GM12878 (cell line): ENCODE results near the gene ALOXE3. TPM values are rescaled to one million over a fixed set of nuclear protein-coding genes. Genes with fewer than 3 reads are reported as not detected.
A peak's percentile ranks its signal among the peaks of the same experiment; 100 is the strongest.

Experiments
- ATF7 ChIP-seq: fragments of 450-650 bp; IDR thresholded peaks from 2 replicates; pipeline ENCODE4 v1.6.1; 2016; ENCODE audit warnings: low read depth, mild to moderate bottlenecking
- CBX3 ChIP-seq: fragments of 200-600 bp; sonication (generic); IDR thresholded peaks from 2 replicates; pipeline ENCODE4 v1.6.1; 2016; ENCODE audit warnings: low read depth, borderline replicate concordance
- CHD2 ChIP-seq: IDR thresholded peaks from 2 replicates; pipeline ENCODE4 v1.6.1; 2011; ENCODE audit warnings: low read depth, low read length, improper control_type of control experiment, borderline replicate concordance
- FOXK2 ChIP-seq: fragments of 450-650 bp; IDR thresholded peaks from 2 replicates; pipeline ENCODE4 v1.6.1; 2017; ENCODE audit warnings: mild to moderate bottlenecking, moderate library complexity
- HCFC1 ChIP-seq: fragments of 150-350 bp; IDR thresholded peaks from 2 replicates; pipeline ENCODE4 v1.6.1; 2014; ENCODE audit warnings: low read length
- HDAC6 ChIP-seq: fragments of 200-600 bp; sonication (generic); IDR thresholded peaks from one replicate; pipeline ENCODE4 v1.8.0; 2017; ENCODE audit warnings: antibody characterized with exemption; ENCODE audit not compliant: unreplicated experiment
- IRF4 ChIP-seq: IDR thresholded peaks from 2 replicates; pipeline ENCODE4 v1.6.1; 2011; ENCODE audit warnings: low read depth, low read length
- JUND ChIP-seq: IDR thresholded peaks from 2 replicates; pipeline ENCODE4 v1.6.1; 2012; ENCODE audit warnings: low read depth, mild to moderate bottlenecking, low read length, improper control_type of control experiment, moderate library complexity
- KAT2A ChIP-seq: conservative IDR thresholded peaks from 2 replicates; pipeline ENCODE4 v1.6.1; 2011; ENCODE audit warnings: low read depth, low read length; ENCODE audit not compliant: control insufficient read depth
- NFYA ChIP-seq: IDR thresholded peaks from 2 replicates; pipeline ENCODE4 v1.6.1; 2011; ENCODE audit warnings: low read depth, mild to moderate bottlenecking, low read length, improper control_type of control experiment, borderline replicate concordance
- NFYB ChIP-seq: IDR thresholded peaks from 2 replicates; pipeline ENCODE4 v1.6.1; 2011; ENCODE audit warnings: low read depth, mild to moderate bottlenecking, low read length, improper control_type of control experiment, moderate library complexity; ENCODE audit not compliant: insufficient read depth
- NR2C1 ChIP-seq: fragments of 450-650 bp; IDR thresholded peaks from 2 replicates; pipeline ENCODE4 v1.6.1; 2017; ENCODE audit warnings: antibody characterized with exemption, mild to moderate bottlenecking, moderate library complexity
- NR2F1 ChIP-seq: fragments of 450-650 bp; conservative IDR thresholded peaks from 2 replicates; pipeline ENCODE4 v1.6.1; 2017; ENCODE audit warnings: mild to moderate bottlenecking
- POLR2A ChIP-seq: IDR thresholded peaks from 2 replicates; pipeline ENCODE4 v1.6.1; 2011; ENCODE audit warnings: low read depth, mild to moderate bottlenecking, low read length
- RAD51 ChIP-seq: fragments of 450-650 bp; IDR thresholded peaks from 2 replicates; pipeline ENCODE4 v1.6.1; 2016; ENCODE audit warnings: moderate library complexity, mild to moderate bottlenecking, inconsistent platforms
- RUNX3 ChIP-seq: IDR thresholded peaks from 2 replicates; pipeline ENCODE4 v1.6.1; 2012; ENCODE audit warnings: low read length, inconsistent platforms
- SMC3 ChIP-seq: IDR thresholded peaks from 2 replicates; pipeline ENCODE4 v1.6.1; 2011; ENCODE audit warnings: low read length, improper control_type of control experiment, borderline replicate concordance
- SUPT20H ChIP-seq: IDR thresholded peaks from 2 replicates; pipeline ENCODE4 v1.6.1; 2011; ENCODE audit warnings: low read depth, mild to moderate bottlenecking, low read length, moderate library complexity, borderline replicate concordance; ENCODE audit not compliant: control insufficient read depth
- TCF3 ChIP-seq: IDR thresholded peaks from 2 replicates; pipeline ENCODE4 v1.6.1; 2012; ENCODE audit warnings: low read depth, mild to moderate bottlenecking, low read length, borderline replicate concordance; ENCODE audit not compliant: insufficient read depth
- ZNF217 ChIP-seq: fragments of 450-650 bp; IDR thresholded peaks from 2 replicates; pipeline ENCODE4 v1.6.1; 2017; ENCODE audit warnings: antibody characterized with exemption, mild to moderate bottlenecking
- polyA plus RNA-seq, 11 experiments: library from polyadenylated mRNA; depleted of rRNA in 4 of 11; unstranded in 6 of 11; stranded (reverse) in 5 of 11; fragments of >200 nt; fragmentation: Nextera tagmentation in 4 of 11; fragmentation: Illumina TruSeq in 1 of 11; extraction: Ambion mirVana in 4 of 11; extraction: Trizol in 1 of 11; gene quantifications; 1 replicate in 1 of 11; 2 replicates in 10 of 11; pipeline versions ENCODE4 v1.2.1 to v1.2.3, GENCODE V29; 2011 to 2016; ENCODE audit warnings: inconsistent platforms in 2 of 11, missing spikeins in 2 of 11, low read depth in 1 of 11
- total RNA-seq, 4 experiments: library from RNA; depleted of rRNA in 3 of 4; stranded (reverse); fragments of >200 nt in 3 of 4; fragmentation: Illumina TruSeq in 1 of 4; extraction: Trizol in 1 of 4; gene quantifications; 2 replicates each; pipeline versions ENCODE4 v1.2.1 to v1.2.3, GENCODE V29; 2013 to 2021
- TF ChIP-seq, protein P1 (sequence below): IDR thresholded peaks from 2 replicates; pipeline ENCODE4 v1.6.1; 2011; ENCODE audit warnings: low read depth, mild to moderate bottlenecking, low read length, moderate library complexity, borderline replicate concordance; ENCODE audit errors: extremely low read depth
- TF ChIP-seq, protein P2 (sequence below): IDR thresholded peaks from 2 replicates; pipeline ENCODE4 v1.6.1; 2011; ENCODE audit warnings: borderline replicate concordance, low read depth, mild to moderate bottlenecking, moderate library complexity, mixed read lengths, low read length; ENCODE audit not compliant: insufficient read depth; ENCODE audit errors: extremely low read length
- TF ChIP-seq, protein P3 (sequence below): fragments of 450-650 bp; IDR thresholded peaks from 2 replicates; pipeline ENCODE4 v1.6.1; 2017; ENCODE audit warnings: borderline replicate concordance
- TF ChIP-seq, protein P4 (sequence below): fragments of 450-650 bp; IDR thresholded peaks from 2 replicates; pipeline ENCODE4 v1.6.1; 2018; ENCODE audit warnings: borderline replicate concordance, mild to moderate bottlenecking; ENCODE audit not compliant: partially characterized antibody
- TF ChIP-seq, protein P5 (sequence below): IDR thresholded peaks from 2 replicates; pipeline ENCODE4 v1.6.1; 2012; ENCODE audit warnings: low read length, inconsistent platforms

ALOXE3 gene
- total and polyA plus RNA-seq, 10 of the 15 experiments (the other 5 are each of a cell fraction or from before 2014, with no cell fraction given) = 0.04 TPM; not detected in 9

DNA sequence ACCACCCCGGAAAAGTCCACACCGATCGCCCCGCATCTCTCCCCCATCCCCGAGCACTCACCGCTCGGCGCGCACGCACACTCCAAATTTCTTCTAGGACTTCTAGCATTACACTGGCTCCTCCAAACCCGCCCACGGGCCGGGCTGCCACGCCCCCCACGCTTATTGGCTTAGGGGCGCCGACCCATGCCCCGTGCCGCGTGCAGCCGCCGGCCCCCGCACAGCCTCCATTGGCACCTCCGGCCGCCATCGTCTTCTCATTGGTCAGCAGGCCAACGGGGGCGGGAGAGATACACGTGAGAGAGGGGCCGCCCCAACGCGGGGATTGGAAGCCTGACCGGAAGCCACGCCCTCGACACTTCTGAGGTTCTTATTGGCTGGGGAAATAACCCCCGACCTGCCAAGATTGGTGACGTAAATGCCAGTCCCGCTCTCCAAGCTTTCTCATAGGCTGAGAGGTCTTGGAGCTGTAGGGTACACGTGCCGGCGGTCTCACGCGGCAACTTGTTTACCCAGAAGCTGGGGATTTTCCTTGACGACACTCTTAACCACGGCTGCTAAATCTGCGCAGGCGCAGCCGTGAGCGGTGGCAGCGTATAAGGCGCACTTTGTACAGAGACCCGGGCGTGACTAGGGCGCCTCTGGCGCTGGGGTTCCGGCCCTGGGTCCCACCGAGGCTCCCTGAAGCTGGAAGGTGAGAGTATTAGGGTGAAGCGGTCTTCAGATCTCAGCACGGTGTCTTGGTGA lies 38.1 kb upstream of the ALOXE3 start (continued):
- no peak for TF ChIP-seq JUND
- TF ChIP-seq, protein P1, sequence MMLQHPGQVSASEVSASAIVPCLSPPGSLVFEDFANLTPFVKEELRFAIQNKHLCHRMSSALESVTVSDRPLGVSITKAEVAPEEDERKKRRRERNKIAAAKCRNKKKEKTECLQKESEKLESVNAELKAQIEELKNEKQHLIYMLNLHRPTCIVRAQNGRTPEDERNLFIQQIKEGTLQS = no peak
- TF ChIP-seq IRF4 = no peak; the same call in 1 of the 2 replicates
- no peak; the same call in 1 of the 2 replicates for TF ChIP-seq TCF3
- TF ChIP-seq, protein P2, sequence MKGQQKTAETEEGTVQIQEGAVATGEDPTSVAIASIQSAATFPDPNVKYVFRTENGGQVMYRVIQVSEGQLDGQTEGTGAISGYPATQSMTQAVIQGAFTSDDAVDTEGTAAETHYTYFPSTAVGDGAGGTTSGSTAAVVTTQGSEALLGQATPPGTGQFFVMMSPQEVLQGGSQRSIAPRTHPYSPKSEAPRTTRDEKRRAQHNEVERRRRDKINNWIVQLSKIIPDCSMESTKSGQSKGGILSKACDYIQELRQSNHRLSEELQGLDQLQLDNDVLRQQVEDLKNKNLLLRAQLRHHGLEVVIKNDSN = peak; percentile 47
- TF ChIP-seq NFYA = peak; percentile 84
- TF ChIP-seq KAT2A = no peak
- TF ChIP-seq, protein P3, sequence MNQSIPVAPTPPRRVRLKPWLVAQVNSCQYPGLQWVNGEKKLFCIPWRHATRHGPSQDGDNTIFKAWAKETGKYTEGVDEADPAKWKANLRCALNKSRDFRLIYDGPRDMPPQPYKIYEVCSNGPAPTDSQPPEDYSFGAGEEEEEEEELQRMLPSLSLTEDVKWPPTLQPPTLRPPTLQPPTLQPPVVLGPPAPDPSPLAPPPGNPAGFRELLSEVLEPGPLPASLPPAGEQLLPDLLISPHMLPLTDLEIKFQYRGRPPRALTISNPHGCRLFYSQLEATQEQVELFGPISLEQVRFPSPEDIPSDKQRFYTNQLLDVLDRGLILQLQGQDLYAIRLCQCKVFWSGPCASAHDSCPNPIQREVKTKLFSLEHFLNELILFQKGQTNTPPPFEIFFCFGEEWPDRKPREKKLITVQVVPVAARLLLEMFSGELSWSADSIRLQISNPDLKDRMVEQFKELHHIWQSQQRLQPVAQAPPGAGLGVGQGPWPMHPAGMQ = no peak
- peak; percentile 83 for TF ChIP-seq HDAC6
- TF ChIP-seq FOXK2 = peak; percentile 90
- TF ChIP-seq ZNF217 = no peak
- TF ChIP-seq HCFC1 = peak; percentile 63; the same call in 1 of the 2 replicates
- peak; percentile 94 for TF ChIP-seq CHD2
- TF ChIP-seq, protein P4, sequence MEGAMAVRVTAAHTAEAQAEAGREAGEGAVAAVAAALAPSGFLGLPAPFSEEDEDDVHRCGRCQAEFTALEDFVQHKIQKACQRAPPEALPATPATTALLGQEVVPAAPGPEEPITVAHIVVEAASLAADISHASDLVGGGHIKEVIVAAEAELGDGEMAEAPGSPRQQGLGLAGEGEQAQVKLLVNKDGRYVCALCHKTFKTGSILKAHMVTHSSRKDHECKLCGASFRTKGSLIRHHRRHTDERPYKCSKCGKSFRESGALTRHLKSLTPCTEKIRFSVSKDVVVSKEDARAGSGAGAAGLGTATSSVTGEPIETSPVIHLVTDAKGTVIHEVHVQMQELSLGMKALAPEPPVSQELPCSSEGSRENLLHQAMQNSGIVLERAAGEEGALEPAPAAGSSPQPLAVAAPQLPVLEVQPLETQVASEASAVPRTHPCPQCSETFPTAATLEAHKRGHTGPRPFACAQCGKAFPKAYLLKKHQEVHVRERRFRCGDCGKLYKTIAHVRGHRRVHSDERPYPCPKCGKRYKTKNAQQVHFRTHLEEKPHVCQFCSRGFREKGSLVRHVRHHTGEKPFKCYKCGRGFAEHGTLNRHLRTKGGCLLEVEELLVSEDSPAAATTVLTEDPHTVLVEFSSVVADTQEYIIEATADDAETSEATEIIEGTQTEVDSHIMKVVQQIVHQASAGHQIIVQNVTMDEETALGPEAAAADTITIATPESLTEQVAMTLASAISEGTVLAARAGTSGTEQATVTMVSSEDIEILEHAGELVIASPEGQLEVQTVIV = peak; percentile 69
- peak; percentile 87 for TF ChIP-seq POLR2A
- TF ChIP-seq SMC3 = no peak
- TF ChIP-seq, protein P5, sequence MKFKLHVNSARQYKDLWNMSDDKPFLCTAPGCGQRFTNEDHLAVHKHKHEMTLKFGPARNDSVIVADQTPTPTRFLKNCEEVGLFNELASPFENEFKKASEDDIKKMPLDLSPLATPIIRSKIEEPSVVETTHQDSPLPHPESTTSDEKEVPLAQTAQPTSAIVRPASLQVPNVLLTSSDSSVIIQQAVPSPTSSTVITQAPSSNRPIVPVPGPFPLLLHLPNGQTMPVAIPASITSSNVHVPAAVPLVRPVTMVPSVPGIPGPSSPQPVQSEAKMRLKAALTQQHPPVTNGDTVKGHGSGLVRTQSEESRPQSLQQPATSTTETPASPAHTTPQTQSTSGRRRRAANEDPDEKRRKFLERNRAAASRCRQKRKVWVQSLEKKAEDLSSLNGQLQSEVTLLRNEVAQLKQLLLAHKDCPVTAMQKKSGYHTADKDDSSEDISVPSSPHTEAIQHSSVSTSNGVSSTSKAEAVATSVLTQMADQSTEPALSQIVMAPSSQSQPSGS = peak; percentile 73; the same call in 1 of the 2 replicates
- TF ChIP-seq NFYB = peak; percentile 99
- peak; percentile 94 for TF ChIP-seq ATF7
- TF ChIP-seq SUPT20H = no peak
- no peak for TF ChIP-seq CBX3
- TF ChIP-seq RAD51 = peak; percentile 84
- TF ChIP-seq NR2C1 = peak; percentile 86
- TF ChIP-seq RUNX3 = peak; percentile 78
- peak; percentile 98 for TF ChIP-seq NR2F1
